Measurements from ENCODE around the gene ARID1B.
"Not testable (repeated sequence)": the region's sequence is repeated elsewhere in the genome, so short reads cannot be mapped to it uniquely, and the experiment has no call there.

ARID1B gene

GRCh38 chr6:156944412-156944811 lies 167.2 kb downstream of the ARID1B start:
- no peak overlapping the region for H3K4me3 ChIP-seq (ENCODE audit: control insufficient read depth in 1 of 7, extremely low read depth in 1 of 7, insufficient read depth in 4 of 7, low read depth in 2 of 7, low read length in 6 of 7)
- no peak for DNase-seq
- 91% methylated on average over 4 of the region's 6 CpGs for WGBS (ENCODE audit: insufficient coverage)
- CTCF ChIA-PET, result interaction anchor here (1.0 to 4.1 kb wide), 3 partner anchors 9 to 25 kb away, joined by 3 to 29 read pairs (median 28); no protein-coding TSS in a partner anchor
- peaks cover 3 to 23% (median 6%) of the 10 kb centered on the region in 4 experiments for H3K4me1 ChIP-seq (ENCODE audit: control extremely low read depth in 1 of 4, control insufficient read depth in 4 of 4, insufficient read depth in 4 of 4, low read length in 3 of 4)
- no peak overlapping the region for H3K27ac ChIP-seq (ENCODE audit: insufficient read depth in 1 of 2, low read depth in 1 of 2, low read length in 2 of 2, poor library complexity in 1 of 2, severe bottlenecking in 2 of 2)
- POLR2A ChIA-PET, result no interaction called here
- no peaks in the 10 kb centered on the region for H3K36me3 ChIP-seq (ENCODE audit: control insufficient read depth in 4 of 4, insufficient read depth in 4 of 4, low read length in 3 of 4)
- no peaks in the 10 kb centered on the region for H3K9me3 ChIP-seq (ENCODE audit: control extremely low read depth in 1 of 5, control insufficient read depth in 4 of 5, insufficient read depth in 2 of 5, low read depth in 1 of 5, low read length in 4 of 5)
- no peaks in the 10 kb centered on the region for H3K27me3 ChIP-seq (replicated peaks in 2 of 5; ENCODE audit: control insufficient read depth in 4 of 5, insufficient read depth in 5 of 5, low read length in 4 of 5)

- POLR2A ChIA-PET, result interaction anchor here (0.7 kb wide), 1 partner anchor 611 kb away, joined by 3 read pairs; no protein-coding TSS in a partner anchor
- H3K27me3 ChIP-seq (replicated peaks in 2 of 5; ENCODE audit: control insufficient read depth in 4 of 5, insufficient read depth in 5 of 5, low read length in 4 of 5); CTCF ChIA-PET; H3K4me3 ChIP-seq (ENCODE audit: control insufficient read depth in 1 of 7, extremely low read depth in 1 of 7, insufficient read depth in 4 of 7, low read depth in 2 of 7, low read length in 6 of 7); DNase-seq; H3K27ac ChIP-seq (ENCODE audit: insufficient read depth in 1 of 2, low read depth in 1 of 2, low read length in 2 of 2, poor library complexity in 1 of 2, severe bottlenecking in 2 of 2); H3K9me3 ChIP-seq (ENCODE audit: control extremely low read depth in 1 of 5, control insufficient read depth in 4 of 5, insufficient read depth in 2 of 5, low read depth in 1 of 5, low read length in 4 of 5); H3K36me3 ChIP-seq (ENCODE audit: control insufficient read depth in 4 of 4, insufficient read depth in 4 of 4, low read length in 3 of 4): not testable (repeated sequence)
- peaks cover 6 to 26% (median 13%) of the 10 kb centered on the region in 4 experiments for H3K4me1 ChIP-seq (ENCODE audit: control extremely low read depth in 1 of 4, control insufficient read depth in 4 of 4, insufficient read depth in 4 of 4, low read length in 3 of 4)
- 96% methylated on average over 3 of the region's 6 CpGs for WGBS (ENCODE audit: insufficient coverage)
Measured at GRCh38 chr6:156945789-156946172, 168.6 kb downstream of the ARID1B start.

- no peak overlapping the region for H3K27ac ChIP-seq (ENCODE audit: insufficient read depth in 1 of 2, low read depth in 1 of 2, low read length in 2 of 2, poor library complexity in 1 of 2, severe bottlenecking in 2 of 2)
- no peak for DNase-seq
- H3K36me3 ChIP-seq (ENCODE audit: control insufficient read depth in 4 of 4, insufficient read depth in 4 of 4, low read length in 3 of 4), result no peaks in the 10 kb centered on the region
- H3K4me3 ChIP-seq (ENCODE audit: control insufficient read depth in 1 of 7, extremely low read depth in 1 of 7, insufficient read depth in 4 of 7, low read depth in 2 of 7, low read length in 6 of 7), result no peak overlapping the region
- H3K27me3 ChIP-seq (replicated peaks in 2 of 5; ENCODE audit: control insufficient read depth in 4 of 5, insufficient read depth in 5 of 5, low read length in 4 of 5), result no peaks in the 10 kb centered on the region
- no peaks in the 10 kb centered on the region for H3K9me3 ChIP-seq (ENCODE audit: control extremely low read depth in 1 of 5, control insufficient read depth in 4 of 5, insufficient read depth in 2 of 5, low read depth in 1 of 5, low read length in 4 of 5)
- 83% methylated on average over 6 of the region's 7 CpGs for WGBS (ENCODE audit: insufficient coverage)
- ChIA-PET POLR2A (interaction anchor here (0.7 kb wide), 1 partner anchor 612 kb away, joined by 3 read pairs; no protein-coding TSS in a partner anchor), CTCF (no interaction called here)
- H3K4me1 ChIP-seq (ENCODE audit: control extremely low read depth in 1 of 4, control insufficient read depth in 4 of 4, insufficient read depth in 4 of 4, low read length in 3 of 4), result peaks cover 6 to 27% (median 16%) of the 10 kb centered on the region in 4 experiments
Measured at GRCh38 chr6:156946370-156946936, 169.3 kb downstream of the ARID1B start.

GRCh38 chr6:156948277-156948676 lies 171.1 kb downstream of the ARID1B start:
- no peaks in the 10 kb centered on the region for H3K9me3 ChIP-seq (ENCODE audit: control extremely low read depth in 1 of 5, control insufficient read depth in 4 of 5, insufficient read depth in 2 of 5, low read depth in 1 of 5, low read length in 4 of 5)
- H3K27ac ChIP-seq (ENCODE audit: insufficient read depth in 1 of 2, low read depth in 1 of 2, low read length in 2 of 2, poor library complexity in 1 of 2, severe bottlenecking in 2 of 2), result no peak overlapping the region
- no peaks in the 10 kb centered on the region for H3K36me3 ChIP-seq (ENCODE audit: control insufficient read depth in 4 of 4, insufficient read depth in 4 of 4, low read length in 3 of 4)
- peaks cover 11 to 32% (median 18%) of the 10 kb centered on the region in 4 experiments for H3K4me1 ChIP-seq (ENCODE audit: control extremely low read depth in 1 of 4, control insufficient read depth in 4 of 4, insufficient read depth in 4 of 4, low read length in 3 of 4)
- no peak overlapping the region for H3K4me3 ChIP-seq (ENCODE audit: control insufficient read depth in 1 of 7, extremely low read depth in 1 of 7, insufficient read depth in 4 of 7, low read depth in 2 of 7, low read length in 6 of 7)
- ChIA-PET CTCF (interaction anchor here (0.6 kb wide), 1 partner anchor 657 kb away, joined by 3 read pairs; no protein-coding TSS in a partner anchor), POLR2A (no interaction called here)
- no peaks in the 10 kb centered on the region for H3K27me3 ChIP-seq (replicated peaks in 2 of 5; ENCODE audit: control insufficient read depth in 4 of 5, insufficient read depth in 5 of 5, low read length in 4 of 5)
- WGBS (ENCODE audit: insufficient coverage), result no CpG with 5 or more reads among the region's 6 CpGs
- DNase-seq, result no peak

- Histone ChIP-seq H3K4me1 (ENCODE audit: control extremely low read depth in 1 of 4, control insufficient read depth in 4 of 4, insufficient read depth in 4 of 4, low read length in 3 of 4) (peaks cover 14 to 37% (median 23%) of the 10 kb centered on the region in 4 experiments), H3K27ac (ENCODE audit: insufficient read depth in 1 of 2, low read depth in 1 of 2, low read length in 2 of 2, poor library complexity in 1 of 2, severe bottlenecking in 2 of 2) (peak overlapping the region in 1 of 2 experiments; percentile 12), H3K36me3 (ENCODE audit: control insufficient read depth in 4 of 4, insufficient read depth in 4 of 4, low read length in 3 of 4) (no peaks in the 10 kb centered on the region), H3K9me3 (ENCODE audit: control extremely low read depth in 1 of 5, control insufficient read depth in 4 of 5, insufficient read depth in 2 of 5, low read depth in 1 of 5, low read length in 4 of 5) (no peaks in the 10 kb centered on the region), H3K27me3 (replicated peaks in 2 of 5; ENCODE audit: control insufficient read depth in 4 of 5, insufficient read depth in 5 of 5, low read length in 4 of 5) (no peaks in the 10 kb centered on the region), H3K4me3 (ENCODE audit: control insufficient read depth in 1 of 7, extremely low read depth in 1 of 7, insufficient read depth in 4 of 7, low read depth in 2 of 7, low read length in 6 of 7) (no peak overlapping the region)
- DNase-seq, result peak in 2 of 3 donors; percentile 28 to 57
- ChIA-PET POLR2A (no interaction called here), CTCF (interaction anchor here (0.6 to 1.8 kb wide), 4 partner anchors 8 to 657 kb away, joined by 3 to 7 read pairs (median 3); no protein-coding TSS in a partner anchor)
- WGBS (ENCODE audit: insufficient coverage), result 83% methylated on average over 1 of the region's 2 CpGs
Measured at GRCh38 chr6:156948807-156949206, 171.6 kb downstream of the ARID1B start.

GRCh38 chr6:156949376-156949775 lies 172.2 kb downstream of the ARID1B start:
- H3K27ac ChIP-seq (ENCODE audit: insufficient read depth in 1 of 2, low read depth in 1 of 2, low read length in 2 of 2, poor library complexity in 1 of 2, severe bottlenecking in 2 of 2), result peak overlapping the region in 1 of 2 experiments; percentile 12
- H3K4me1 ChIP-seq (ENCODE audit: control extremely low read depth in 1 of 4, control insufficient read depth in 4 of 4, insufficient read depth in 4 of 4, low read length in 3 of 4), result peaks cover 14 to 41% (median 27%) of the 10 kb centered on the region in 4 experiments
- H3K36me3 ChIP-seq (ENCODE audit: control insufficient read depth in 4 of 4, insufficient read depth in 4 of 4, low read length in 3 of 4), result no peaks in the 10 kb centered on the region
- CTCF ChIA-PET, result interaction anchor here (1.2 to 1.8 kb wide), 3 partner anchors 9 to 34 kb away, joined by 3 to 7 read pairs (median 3); no protein-coding TSS in a partner anchor
- DNase-seq, result no peak
- no peaks in the 10 kb centered on the region for H3K27me3 ChIP-seq (replicated peaks in 2 of 5; ENCODE audit: control insufficient read depth in 4 of 5, insufficient read depth in 5 of 5, low read length in 4 of 5)
- no peaks in the 10 kb centered on the region for H3K9me3 ChIP-seq (ENCODE audit: control extremely low read depth in 1 of 5, control insufficient read depth in 4 of 5, insufficient read depth in 2 of 5, low read depth in 1 of 5, low read length in 4 of 5)
- H3K4me3 ChIP-seq (ENCODE audit: control insufficient read depth in 1 of 7, extremely low read depth in 1 of 7, insufficient read depth in 4 of 7, low read depth in 2 of 7, low read length in 6 of 7), result no peak overlapping the region
- POLR2A ChIA-PET, result no interaction called here
- WGBS (ENCODE audit: insufficient coverage), result 100% methylated on average over 2 of the region's 2 CpGs

GRCh38 chr6:156950084-156950483 lies 172.9 kb downstream of the ARID1B start:
- Histone ChIP-seq H3K9me3 (ENCODE audit: control extremely low read depth in 1 of 5, control insufficient read depth in 4 of 5, insufficient read depth in 2 of 5, low read depth in 1 of 5, low read length in 4 of 5) (no peaks in the 10 kb centered on the region), H3K36me3 (ENCODE audit: control insufficient read depth in 4 of 4, insufficient read depth in 4 of 4, low read length in 3 of 4) (no peaks in the 10 kb centered on the region), H3K4me1 (ENCODE audit: control extremely low read depth in 1 of 4, control insufficient read depth in 4 of 4, insufficient read depth in 4 of 4, low read length in 3 of 4) (peaks cover 18 to 46% (median 30%) of the 10 kb centered on the region in 4 experiments), H3K27ac (ENCODE audit: insufficient read depth in 1 of 2, low read depth in 1 of 2, low read length in 2 of 2, poor library complexity in 1 of 2, severe bottlenecking in 2 of 2) (no peak overlapping the region), H3K4me3 (ENCODE audit: control insufficient read depth in 1 of 7, extremely low read depth in 1 of 7, insufficient read depth in 4 of 7, low read depth in 2 of 7, low read length in 6 of 7) (peak overlapping the region in 1 of 7 experiments; percentile 53), H3K27me3 (replicated peaks in 2 of 5; ENCODE audit: control insufficient read depth in 4 of 5, insufficient read depth in 5 of 5, low read length in 4 of 5) (no peaks in the 10 kb centered on the region)
- ChIA-PET CTCF (interaction anchor here (1.5 to 1.8 kb wide), 2 partner anchors 14 to 35 kb away, joined by 3 to 7 read pairs; no protein-coding TSS in a partner anchor), POLR2A (no interaction called here)
- WGBS (ENCODE audit: insufficient coverage), result 100% methylated on average over 1 of the region's 2 CpGs
- no peak for DNase-seq
